ENCODE measurements around the gene RNF113B. TPM values are rescaled to one million over a fixed set of nuclear protein-coding genes. Genes with fewer than 3 reads are reported as not detected.

RNF113B gene
- total RNA-seq, 4 donors from 2014 or later: not detected

DNA sequence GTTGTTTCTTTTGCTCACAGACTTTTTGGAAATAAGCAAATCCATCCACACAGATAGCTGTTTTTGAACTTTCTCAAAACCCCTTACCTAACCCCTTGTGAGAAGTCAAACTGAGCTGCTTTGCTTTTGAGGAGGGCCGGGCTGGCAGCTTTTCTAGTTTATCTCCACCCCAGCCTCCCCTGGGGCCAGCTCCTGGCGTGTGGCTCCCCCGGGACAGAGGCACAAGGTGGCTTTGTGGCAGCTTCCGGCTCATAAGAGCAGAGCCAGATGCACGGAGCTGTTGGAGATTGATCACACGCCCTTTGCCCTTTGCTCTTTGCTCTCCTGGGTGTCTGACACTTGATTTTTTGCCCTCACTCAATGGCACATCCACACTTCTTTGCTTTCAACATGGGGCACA lies 24.9 kb upstream of the RNF113B start:
- Histone ChIP-seq H3K36me3 (no peaks in the 10 kb centered on the region), H3K4me3 (no peak overlapping the region), H3K27ac (no peak overlapping the region), H3K27me3 (no peaks in the 10 kb centered on the region), H3K9me3 (no peaks in the 10 kb centered on the region), H3K4me1 (no peaks in the 10 kb centered on the region)
- TF ChIP-seq POLR2A (IDR thresholded peaks at IDR 0.05): no peak
- TF ChIP-seq, protein P1, sequence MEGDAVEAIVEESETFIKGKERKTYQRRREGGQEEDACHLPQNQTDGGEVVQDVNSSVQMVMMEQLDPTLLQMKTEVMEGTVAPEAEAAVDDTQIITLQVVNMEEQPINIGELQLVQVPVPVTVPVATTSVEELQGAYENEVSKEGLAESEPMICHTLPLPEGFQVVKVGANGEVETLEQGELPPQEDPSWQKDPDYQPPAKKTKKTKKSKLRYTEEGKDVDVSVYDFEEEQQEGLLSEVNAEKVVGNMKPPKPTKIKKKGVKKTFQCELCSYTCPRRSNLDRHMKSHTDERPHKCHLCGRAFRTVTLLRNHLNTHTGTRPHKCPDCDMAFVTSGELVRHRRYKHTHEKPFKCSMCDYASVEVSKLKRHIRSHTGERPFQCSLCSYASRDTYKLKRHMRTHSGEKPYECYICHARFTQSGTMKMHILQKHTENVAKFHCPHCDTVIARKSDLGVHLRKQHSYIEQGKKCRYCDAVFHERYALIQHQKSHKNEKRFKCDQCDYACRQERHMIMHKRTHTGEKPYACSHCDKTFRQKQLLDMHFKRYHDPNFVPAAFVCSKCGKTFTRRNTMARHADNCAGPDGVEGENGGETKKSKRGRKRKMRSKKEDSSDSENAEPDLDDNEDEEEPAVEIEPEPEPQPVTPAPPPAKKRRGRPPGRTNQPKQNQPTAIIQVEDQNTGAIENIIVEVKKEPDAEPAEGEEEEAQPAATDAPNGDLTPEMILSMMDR (IDR thresholded peaks at IDR 0.05): no peak
- DNase-seq: no peak

DNA sequence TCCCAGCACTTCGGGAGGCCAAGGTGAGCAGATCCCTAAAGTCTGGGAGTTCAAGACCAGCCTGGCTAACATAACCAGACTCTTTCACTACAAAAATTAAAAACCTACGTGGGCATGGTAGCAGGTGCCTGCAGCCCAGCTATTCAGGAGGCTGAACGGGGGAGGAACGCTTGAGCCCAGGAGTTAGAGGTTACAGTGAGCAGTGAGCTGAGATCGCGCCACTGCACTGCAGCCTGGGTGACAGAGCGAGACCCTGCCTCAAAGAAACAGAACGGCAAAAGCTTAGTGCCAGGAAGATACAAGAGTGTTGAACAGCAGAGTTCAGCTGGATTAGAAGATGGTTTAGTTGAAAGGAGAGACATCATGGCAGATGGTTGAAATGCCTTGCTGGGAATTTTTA lies 24.1 kb upstream of the RNF113B start:
- no peaks in the 10 kb centered on the region for H3K27me3 ChIP-seq
- H3K9me3 ChIP-seq: no peaks in the 10 kb centered on the region
- no peak for TF ChIP-seq POLR2A (IDR thresholded peaks at IDR 0.05)
- TF ChIP-seq, protein P1 (IDR thresholded peaks at IDR 0.05): no peak
- H3K4me3 ChIP-seq: no peak overlapping the region
- H3K27ac ChIP-seq: no peak overlapping the region
- no peak for DNase-seq
- no peaks in the 10 kb centered on the region for H3K4me1 ChIP-seq
- H3K36me3 ChIP-seq: no peaks in the 10 kb centered on the region

DNA sequence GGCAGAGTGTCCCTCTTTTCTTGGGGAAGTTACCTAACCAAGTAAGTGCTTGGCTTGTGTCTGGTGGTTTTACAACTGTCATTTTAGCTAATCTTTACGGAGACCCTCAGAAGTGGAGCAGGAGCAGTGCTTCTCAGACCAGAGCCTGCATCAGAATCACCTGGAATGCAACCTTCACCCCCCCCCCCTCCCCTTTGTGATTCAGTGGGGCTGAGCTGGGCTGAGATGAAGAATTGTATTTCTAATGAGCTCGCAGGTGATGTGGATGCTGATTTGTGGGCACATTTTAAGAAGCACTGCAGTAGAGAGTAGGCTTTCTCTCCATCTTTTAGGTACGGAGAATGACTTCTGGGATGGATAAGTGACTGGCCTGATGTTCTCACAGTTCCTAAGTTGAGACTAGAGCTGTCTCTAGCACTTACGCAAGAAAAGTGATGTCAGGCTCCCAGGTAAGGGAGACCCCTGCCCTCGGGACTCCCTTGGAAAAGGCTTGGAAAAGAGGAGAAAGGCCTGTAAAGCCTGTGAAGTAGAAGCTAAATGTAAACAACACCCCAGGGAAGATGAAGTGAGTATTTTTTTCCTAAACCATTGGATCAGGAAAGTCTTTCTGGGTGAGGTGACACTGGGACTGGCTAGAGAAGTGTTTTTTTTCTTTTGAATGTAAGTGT lies 23.3 kb upstream of the RNF113B start:
- Histone ChIP-seq H3K9me3 (no peaks in the 10 kb centered on the region), H3K36me3 (no peaks in the 10 kb centered on the region), H3K27me3 (no peaks in the 10 kb centered on the region), H3K4me3 (no peak overlapping the region), H3K27ac (no peak overlapping the region), H3K4me1 (no peaks in the 10 kb centered on the region)
- TF ChIP-seq, protein P1 (IDR thresholded peaks at IDR 0.05): no peak
- TF ChIP-seq POLR2A (IDR thresholded peaks at IDR 0.05): no peak
- DNase-seq: no peak

DNA sequence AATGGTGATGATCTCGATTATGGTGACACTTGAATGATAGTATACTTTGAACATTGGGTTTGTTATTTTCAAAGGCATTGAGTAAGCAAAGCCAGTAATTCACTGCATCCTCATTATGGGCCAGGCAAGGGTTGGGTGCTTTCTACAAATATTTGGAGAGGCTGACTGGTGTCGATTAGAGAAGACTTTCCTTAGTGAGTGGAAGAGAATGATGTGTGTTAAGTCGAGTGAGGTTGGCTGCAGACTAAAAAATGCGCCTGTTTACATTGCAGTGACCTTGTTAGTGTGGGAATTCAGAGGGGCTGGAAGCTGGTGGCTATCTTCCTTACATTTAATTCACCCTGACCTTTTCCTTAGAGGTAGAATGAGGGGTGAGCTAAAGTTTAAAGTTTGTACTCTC lies 22.4 kb upstream of the RNF113B start:
- DNase-seq: no peak
- Histone ChIP-seq H3K27me3 (no peaks in the 10 kb centered on the region), H3K27ac (no peak overlapping the region), H3K4me3 (no peak overlapping the region), H3K4me1 (no peaks in the 10 kb centered on the region), H3K9me3 (no peaks in the 10 kb centered on the region), H3K36me3 (no peaks in the 10 kb centered on the region)
- TF ChIP-seq POLR2A (IDR thresholded peaks at IDR 0.05): no peak
- TF ChIP-seq, protein P1 (IDR thresholded peaks at IDR 0.05): no peak

DNA sequence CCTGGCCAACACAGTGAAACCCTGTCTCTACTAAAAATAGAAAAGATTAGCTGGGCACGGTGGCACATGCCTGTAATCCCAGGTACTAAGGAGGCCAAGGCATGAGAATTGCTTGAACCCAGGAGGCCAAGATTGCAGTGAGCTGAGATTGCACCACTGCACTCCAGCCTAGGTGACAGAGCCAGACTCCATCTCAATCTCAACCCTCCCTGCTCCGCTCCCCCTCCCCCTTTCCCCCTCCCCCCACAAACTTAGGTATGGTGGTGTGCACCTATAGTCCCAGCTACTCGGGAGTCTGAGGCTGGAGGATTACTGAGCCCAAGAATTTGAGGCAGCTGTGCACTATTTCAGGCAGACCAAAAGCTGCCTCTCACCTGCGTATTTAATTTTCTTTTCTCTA lies 21.6 kb upstream of the RNF113B start:
- TF ChIP-seq, protein P1 (IDR thresholded peaks at IDR 0.05): no peak
- TF ChIP-seq POLR2A (IDR thresholded peaks at IDR 0.05): no peak
- H3K4me1 ChIP-seq: no peaks in the 10 kb centered on the region
- H3K36me3 ChIP-seq: no peaks in the 10 kb centered on the region
- no peak overlapping the region for H3K27ac ChIP-seq
- H3K4me3 ChIP-seq: no peak overlapping the region
- no peak for DNase-seq
- no peaks in the 10 kb centered on the region for H3K27me3 ChIP-seq
- no peaks in the 10 kb centered on the region for H3K9me3 ChIP-seq

All from Peyer's patch (tissue), 4 donors.